ENCODE data around the gene IL1R2. TPM values are rescaled to one million over a fixed set of nuclear protein-coding genes. Genes with fewer than 3 reads are reported as not detected.
"Not testable (repeated sequence)": the region's sequence is repeated elsewhere in the genome, so short reads cannot be mapped to it uniquely, and the experiment has no call there.

IL1R2 gene
- polyA plus RNA-seq, 4 donors: 0.15 to 0.89 (median 0.35) TPM

DNA sequence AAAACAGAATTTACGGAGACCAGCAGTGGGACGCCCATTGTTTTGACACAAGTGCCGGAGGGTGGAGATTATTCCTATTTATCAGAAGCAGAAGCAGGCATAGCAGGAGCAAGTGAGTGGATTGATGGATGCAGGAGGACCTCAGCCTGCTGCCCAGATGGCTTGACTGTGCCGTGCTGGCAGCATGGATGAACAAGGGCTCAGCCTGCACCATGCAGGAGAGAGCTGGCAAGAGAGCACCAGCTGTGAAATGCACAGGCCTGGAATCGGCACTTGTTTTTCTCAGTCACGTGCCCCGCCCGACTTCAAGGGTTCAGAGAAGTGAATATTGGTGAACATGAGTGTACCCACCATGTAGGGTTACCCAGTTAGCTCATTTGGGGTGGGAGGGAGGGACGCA lies 4.0 kb downstream of the IL1R2 start:
- no peak for DNase-seq (ENCODE audit: low read depth in 4 of 4, low spot score in 3 of 4)

DNA sequence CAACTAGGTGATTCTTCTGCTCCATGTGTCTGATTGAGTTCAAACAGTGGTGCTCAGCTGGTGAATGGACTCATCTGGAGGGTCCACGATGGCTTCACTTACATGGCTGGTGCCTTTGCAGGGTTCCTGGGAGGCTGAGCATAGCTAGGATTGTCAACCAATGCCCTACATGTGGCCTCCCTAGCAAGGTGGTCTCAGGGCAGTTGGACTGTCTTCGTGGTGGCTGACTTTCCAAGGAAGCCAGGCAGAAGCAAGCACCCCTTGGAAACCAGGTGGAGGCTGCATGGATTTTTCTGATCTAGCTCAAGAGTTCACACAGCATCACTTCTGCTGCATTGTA lies 6.8 kb downstream of the IL1R2 start:
- no peak for DNase-seq (ENCODE audit: low read depth in 4 of 4, low spot score in 3 of 4)

DNA sequence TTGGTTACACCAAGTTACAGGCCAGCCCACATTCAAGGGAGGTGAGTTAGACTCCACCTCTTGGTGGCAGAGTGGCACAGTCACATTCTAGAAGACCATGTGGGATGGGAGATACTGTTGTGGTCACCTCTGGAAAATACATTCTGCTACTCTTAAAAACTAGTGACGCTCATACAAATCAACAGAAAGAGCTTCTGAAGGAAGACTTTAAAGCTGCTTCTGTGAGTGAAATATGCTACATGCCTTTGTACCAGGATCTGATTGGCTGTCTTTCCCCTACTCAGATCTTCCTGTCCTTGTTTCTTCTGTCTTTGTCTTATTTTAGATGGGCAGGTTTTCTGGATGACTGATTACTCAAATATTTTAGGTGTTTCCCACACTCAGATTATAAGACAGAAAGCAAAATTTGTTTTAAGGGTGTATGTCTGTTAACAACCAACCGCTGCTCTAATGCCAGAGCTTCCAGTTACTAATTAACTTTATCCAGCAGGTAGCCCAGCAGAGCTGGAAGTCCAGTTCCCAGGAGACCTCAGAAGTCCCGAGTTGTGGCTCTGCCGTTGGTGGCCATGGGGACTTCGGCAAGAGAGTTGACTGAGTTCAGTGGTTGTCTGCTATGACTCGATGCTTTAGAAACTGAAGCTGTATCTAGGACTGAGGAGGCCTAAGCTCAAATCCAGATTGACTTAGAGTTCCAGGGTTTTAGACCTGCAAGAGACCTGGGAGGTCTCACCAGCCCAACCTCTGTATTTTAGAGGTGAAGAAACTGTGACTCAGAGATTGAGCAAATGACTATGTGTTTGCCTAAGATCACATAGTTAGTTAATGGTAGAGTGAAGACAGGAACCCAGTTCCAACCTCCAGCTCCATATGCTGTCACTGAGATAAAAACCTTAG lies 7.4 kb downstream of the IL1R2 start:
- no peak for DNase-seq (ENCODE audit: low read depth in 4 of 4, low spot score in 3 of 4)

DNA sequence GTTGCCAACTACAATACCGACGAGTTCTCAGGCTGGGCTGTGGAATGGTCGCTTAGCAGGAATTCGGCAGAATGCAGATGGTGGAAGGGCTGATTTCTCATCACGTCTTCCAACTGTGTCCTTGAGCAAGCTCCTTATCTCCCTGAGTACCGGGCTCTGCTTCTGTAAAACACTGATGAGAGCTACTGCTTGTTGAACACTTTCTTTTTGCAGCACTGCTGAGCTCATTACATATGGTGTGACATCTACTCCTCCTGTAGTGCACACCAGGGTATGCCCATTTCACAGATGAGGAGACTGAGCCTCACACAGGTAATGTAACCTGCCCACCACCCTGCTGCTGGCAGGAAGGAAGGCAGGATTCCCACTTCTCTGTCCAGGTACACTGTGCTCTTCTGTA lies 8.3 kb downstream of the IL1R2 start:
- DNase-seq (ENCODE audit: low read depth in 4 of 4, low spot score in 3 of 4): no peak

DNA sequence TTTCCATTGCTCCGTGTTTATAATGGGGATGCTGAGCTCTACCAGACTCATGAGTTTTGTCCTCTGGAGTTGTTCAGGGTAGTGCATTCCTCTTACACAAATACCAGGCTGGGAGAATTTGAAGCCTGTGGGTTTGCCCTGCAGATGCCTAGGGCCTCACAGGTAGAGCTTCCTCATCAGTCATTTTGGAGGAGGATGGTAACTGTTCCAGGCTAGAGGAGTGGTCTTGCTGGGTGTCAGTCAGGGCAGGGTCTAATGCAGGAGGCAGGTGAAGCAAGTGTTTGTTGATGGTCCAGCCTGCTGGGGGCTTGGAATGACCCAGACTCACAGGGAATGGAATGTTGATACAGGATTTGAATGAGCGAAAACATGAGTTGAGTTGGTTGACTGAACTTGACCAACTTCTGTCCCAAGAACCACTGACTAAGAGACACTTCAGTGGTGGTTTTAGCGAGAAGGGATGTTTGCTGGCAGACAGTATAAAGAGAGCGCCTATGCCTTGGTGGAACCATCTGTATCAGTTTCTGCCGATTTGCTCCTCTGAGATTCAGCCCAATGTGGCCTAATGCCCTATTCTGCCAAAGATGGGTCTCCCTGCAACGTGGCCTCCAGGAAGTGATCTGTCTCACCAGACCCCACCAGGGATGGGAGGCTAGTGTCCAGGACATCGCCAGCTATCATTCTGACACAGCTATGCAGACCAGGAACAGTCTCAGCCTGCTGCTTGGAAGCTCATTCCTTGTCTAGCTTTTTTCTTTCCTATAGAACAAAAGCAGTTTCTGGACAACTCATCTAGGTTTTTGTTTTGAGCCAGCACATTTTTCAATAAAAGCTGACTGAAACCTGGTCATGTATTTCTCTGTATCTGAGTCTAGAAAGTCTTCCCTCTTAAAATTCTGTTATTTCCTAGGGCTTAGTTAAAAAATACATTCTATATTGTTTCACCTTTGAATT lies 9.3 kb downstream of the IL1R2 start:
- no peak for DNase-seq (ENCODE audit: low read depth in 4 of 4, low spot score in 3 of 4)

DNA sequence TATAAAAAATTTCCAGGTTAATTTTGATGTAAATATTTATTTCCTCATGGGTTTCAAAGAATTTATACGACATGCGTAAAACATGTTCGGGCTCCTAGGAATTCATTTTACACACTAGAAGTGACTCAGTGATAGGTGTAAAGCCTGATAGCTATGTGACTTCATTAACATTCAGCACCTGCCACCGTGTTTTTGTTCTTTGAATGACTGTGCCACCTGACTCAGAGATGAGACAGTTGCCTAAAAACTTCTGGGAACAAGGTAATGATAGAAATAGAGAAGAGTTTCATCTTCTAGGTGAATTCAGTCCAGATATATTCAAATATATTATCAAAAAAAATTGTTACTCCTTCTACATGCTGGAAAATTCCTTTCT lies 10.0 kb downstream of the IL1R2 start:
- no peak for DNase-seq (ENCODE audit: low read depth in 4 of 4, low spot score in 3 of 4)

DNA sequence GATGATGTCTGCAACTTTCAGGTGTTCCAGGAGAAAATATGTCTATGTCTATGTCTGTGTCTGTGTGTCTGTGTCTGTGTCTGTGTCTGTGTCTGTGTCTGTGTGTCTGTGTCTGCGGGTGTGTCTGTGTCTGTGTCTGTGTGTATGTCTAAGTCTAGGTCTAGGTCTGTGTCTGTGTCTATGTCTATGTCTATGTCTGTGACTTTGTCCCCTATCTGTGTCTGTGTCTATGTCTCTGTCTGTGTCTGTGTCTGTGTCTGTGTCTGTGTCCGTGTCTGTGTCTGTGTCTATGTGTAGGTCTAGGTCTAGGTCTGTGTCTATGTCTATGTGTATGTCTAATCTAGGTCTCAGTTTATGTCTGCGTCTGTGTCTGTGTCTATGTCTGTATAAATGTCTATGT lies 10.5 kb downstream of the IL1R2 start:
- DNase-seq (ENCODE audit: low read depth in 4 of 4, low spot score in 3 of 4): no peak

DNA sequence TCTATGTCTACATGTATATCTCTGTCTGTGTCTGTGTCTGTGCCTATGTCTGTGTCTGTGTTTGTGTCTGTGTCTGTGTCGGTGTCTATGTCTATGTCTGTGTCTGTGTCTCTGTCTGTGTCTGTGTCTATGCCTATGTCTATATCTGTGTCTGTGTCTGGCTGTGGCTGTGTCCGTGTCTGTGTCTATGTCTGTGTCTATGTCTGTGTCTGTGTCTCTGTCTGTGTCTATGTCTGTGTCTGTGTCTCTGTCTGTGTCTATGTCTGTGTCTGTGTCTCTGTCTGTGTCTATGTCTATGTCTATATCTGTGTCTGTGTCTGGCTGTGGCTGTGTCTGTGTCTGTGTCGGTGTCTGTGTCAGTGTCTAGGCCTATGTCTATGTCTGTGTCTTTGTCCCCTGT lies 11.1 kb downstream of the IL1R2 start:
- not testable (repeated sequence) for DNase-seq (ENCODE audit: low read depth in 4 of 4, low spot score in 3 of 4)

DNA sequence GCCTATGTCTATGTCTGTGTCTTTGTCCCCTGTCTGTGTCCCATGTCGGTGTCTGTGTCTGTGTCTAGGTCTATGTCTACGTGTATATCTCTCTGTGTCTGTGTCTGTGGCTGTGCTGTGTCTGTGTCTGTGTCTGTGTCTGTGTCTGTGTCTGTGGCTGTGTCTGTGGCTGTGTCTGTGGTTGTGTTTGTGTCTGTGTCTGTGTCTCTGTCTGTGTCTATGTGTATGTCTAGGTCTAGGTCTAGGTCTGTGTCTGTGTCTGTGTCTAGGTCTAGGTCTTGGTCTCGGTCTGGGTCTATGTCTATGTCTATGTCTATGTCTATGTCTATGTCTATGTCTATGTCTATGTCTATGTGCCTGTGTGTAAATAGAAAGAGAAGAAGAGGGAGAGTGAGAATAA lies 11.9 kb downstream of the IL1R2 start:
- DNase-seq (ENCODE audit: low read depth in 4 of 4, low spot score in 3 of 4): no peak

DNA sequence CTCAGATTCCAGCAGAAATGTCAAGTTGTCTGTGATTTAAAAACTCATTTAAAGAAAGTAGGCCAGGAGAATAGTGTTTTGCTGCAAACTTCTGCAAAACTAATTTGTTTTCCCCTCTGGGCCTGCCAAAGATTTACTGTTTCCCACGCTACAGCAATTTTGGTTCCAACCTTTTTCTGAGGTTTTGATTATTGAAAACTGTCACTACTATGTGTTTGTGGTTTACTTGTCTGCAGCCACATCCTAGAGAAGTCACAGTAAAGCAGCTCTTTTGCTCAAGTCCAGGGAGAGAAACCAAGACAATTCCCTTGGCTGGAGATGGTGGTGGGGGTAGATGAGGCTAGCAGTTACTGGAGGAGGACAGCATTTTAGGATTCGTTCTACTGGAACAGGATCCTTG lies 12.8 kb downstream of the IL1R2 start:
- no peak for DNase-seq (ENCODE audit: low read depth in 4 of 4, low spot score in 3 of 4)

DNA sequence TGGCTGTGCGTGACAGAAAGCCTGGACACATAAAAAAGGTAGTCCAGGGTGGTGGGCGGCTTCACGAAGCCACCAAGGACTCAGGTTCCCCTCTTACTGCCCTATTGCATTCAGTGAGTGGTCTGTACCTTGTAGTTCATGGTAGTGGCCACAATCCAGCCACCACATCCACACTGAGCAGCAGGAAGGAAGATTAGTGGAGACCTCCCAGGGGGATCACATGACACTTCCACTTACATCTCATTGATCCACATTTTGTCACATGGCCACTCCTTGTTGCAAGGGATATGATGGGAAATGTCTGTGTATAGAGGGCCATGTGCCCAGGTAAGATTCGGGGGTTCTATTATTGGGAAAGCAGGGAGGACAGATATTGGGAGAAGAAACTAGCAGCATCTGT lies 13.7 kb downstream of the IL1R2 start:
- DNase-seq (ENCODE audit: low read depth in 4 of 4, low spot score in 3 of 4): no peak

DNA sequence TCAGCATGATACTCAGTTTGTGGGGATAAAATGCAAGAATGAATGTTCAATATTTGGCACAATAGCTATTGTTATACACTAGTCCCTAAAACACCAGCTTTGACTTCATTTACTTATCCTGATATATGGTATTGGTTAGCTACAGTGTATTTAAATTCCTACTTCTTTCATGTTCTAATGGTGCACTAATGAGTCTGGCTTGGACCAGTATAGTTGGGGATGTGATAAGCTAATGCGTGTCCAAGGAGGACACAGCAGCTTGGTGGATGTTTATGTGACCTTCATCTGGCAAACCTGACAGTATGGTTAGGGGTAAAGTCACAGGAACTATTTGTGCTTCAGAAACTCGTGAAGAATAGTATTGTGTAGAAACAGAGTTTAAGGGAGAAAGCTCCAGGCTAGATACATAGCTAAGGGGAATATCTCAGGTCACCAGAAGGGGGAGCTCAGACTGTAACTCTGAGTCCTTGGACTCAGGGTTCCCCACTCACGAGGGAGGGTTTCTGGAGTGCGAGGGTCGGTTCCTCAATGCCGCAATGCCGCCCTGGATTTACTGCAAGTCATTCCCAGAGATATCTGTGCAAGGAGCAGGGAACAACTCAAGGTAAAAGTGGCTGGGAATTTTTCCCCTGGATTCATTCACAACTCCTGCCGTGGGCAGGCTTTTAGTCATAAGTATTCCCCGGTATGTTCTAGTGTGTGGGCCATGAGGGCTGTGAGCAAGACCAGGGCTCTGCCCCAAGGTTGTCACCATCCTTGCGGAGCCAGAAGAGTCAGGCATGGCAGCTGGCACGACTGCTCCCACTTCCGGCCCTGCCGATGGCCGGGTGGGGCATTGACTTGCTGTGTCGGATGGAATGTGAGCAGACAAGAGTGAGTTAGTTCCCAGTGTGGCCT lies 14.5 kb downstream of the IL1R2 start:
- DNase-seq (ENCODE audit: low read depth in 4 of 4, low spot score in 3 of 4): no peak

DNA sequence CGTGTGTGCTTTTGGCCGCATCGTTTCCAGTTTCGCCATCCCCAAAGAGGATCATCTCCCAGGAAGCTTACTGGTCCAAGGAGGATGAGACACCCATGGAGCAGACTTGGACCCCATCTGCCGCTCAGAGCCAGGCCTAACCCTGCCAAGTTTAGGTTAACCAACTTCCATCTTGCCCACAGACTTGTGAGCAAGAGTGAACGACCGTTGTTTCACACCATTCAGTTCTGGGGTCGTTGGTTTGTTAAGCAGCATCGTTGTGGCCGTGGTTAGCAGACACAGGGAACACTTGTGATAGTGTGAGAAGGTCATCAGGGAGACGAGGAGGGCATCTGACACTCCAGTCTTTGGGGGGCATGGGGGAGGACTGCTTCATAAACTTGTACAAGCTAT lies 15.1 kb downstream of the IL1R2 start:
- no peak for DNase-seq (ENCODE audit: low read depth in 4 of 4, low spot score in 3 of 4)

DNA sequence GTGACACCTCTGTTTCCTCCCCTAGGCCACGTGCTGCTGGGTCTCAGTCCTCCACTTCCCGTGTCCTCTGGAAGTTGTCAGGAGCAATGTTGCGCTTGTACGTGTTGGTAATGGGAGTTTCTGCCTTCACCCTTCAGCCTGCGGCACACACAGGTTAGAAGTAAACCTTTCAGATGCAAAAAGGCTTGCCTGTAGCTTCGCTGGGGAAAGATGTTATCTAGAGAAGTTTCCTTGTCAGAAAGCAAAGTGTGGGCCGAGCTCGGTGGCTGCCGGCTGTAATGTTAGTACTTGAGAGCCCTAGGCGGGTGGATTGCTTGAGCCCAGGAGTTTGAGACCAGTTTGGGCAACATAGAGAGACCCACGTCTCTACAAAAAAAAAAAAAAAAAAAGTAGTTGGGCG lies 16.7 kb downstream of the IL1R2 start:
- DNase-seq (ENCODE audit: low read depth in 4 of 4, low spot score in 3 of 4): no peak

DNA sequence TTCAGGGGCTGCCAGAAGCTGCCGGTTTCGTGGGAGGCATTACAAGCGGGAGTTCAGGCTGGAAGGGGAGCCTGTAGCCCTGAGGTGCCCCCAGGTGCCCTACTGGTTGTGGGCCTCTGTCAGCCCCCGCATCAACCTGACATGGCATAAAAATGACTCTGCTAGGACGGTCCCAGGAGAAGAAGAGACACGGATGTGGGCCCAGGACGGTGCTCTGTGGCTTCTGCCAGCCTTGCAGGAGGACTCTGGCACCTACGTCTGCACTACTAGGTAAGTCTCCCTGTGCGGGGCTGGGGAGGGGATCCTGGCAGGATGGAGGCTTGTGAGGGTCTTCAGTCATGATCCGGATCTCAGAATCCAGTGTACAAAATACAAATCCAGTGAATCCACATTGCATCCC lies 17.8 kb downstream of the IL1R2 start:
- DNase-seq (ENCODE audit: low read depth in 4 of 4, low spot score in 3 of 4): no peak

DNA sequence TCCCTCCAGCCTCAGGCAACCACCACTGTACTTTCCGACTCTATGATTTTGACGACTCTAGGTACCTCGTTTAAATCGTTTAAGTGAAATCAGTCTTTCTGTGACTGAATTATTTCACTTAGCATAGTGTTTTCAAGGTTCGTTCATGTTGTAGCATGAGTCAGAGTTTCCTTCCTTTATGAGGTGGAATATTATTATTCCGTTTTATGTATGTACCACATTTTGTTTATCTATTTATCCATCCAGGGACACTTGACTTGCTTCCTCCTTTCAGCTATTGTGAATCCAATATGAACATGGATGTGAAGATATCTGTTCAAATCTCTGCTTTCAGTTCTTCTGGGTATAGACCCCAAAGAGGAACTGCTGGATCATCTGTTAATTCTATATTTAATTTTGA lies 19.1 kb downstream of the IL1R2 start:
- DNase-seq (ENCODE audit: low read depth in 4 of 4, low spot score in 3 of 4): no peak

DNA sequence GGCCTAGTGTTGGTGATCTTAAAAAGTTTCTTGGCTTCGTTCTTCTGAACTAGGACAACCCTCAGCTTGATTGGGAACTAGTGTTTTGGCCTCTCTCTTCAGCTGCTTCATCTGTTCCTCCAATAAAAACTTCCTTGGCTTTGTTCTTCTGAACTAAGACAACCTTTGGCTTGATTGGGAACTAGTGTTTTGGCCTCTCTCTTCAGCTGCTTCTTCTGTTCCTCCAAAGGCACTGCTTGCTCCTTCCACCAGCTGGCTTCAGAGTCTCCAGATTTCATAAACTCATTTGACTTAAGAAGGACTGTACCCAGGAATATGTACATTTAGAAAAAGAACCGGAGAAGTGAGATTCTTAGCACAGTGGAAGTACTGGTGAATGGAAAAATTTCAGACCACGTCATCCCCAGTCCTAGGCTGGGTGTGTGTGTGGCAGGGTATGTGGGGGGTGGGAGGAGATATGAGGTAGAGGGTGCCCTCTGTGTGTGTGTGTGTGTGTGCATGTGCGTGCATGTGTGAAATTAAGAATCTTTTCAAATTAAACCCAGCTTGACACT lies 20.4 kb downstream of the IL1R2 start:
- no peak for DNase-seq (ENCODE audit: low read depth in 4 of 4, low spot score in 3 of 4)

DNA sequence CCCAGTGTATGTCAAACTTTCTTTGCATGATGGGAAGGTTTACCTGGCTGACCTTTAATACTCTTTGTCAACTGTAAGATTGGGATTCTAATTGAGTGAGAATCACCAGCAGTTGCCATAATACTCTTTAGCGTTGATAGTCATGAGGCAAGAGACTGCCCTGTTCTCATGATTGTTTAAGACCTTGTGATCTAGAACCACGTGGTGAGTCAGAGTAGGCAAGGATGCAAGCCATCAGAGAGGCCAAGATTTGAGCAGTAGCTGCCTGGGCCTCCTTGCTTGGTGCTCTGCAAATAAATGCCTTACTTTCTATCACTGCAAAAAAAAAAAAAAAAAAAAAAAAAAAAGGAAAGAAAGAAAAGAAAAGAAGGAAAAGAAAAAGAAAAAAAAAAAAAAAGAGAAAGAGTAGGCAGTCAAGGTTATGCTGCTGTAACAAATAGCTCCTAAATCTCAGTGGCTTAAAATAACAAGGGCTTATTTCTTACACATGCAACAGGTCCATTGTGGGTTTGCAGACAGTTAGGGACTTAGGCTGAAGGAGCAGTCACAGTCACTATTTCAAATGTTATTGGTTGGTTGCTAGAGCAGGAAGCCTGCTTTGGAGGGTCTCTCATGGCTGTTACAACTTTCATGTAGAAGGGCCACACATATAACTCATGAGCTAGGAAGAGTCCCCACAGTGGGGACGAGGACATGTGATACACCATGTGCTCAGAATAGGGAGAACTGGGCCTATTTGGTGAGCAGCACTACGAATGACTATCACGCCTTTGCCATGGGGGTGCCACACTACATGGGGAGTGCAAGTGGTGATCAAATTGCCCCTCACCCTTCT lies 21.7 kb downstream of the IL1R2 start:
- DNase-seq (ENCODE audit: low read depth in 4 of 4, low spot score in 3 of 4): no peak

DNA sequence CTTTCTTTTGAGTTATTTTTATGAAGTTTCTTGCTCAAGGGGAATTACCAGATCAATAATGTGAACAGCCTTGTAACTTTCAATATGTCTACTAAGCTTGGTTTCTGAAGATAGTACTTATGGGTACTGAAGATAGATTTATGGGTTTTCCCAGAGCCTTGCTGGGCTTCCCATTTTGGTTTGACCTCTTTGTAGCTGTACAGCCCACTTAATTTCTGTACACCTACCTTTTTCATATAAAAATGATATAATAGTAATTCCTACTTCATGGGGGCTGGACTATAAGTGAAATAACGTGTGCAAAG lies 22.2 kb downstream of the IL1R2 start:
- no peak for DNase-seq (ENCODE audit: low read depth in 4 of 4, low spot score in 3 of 4)

DNA sequence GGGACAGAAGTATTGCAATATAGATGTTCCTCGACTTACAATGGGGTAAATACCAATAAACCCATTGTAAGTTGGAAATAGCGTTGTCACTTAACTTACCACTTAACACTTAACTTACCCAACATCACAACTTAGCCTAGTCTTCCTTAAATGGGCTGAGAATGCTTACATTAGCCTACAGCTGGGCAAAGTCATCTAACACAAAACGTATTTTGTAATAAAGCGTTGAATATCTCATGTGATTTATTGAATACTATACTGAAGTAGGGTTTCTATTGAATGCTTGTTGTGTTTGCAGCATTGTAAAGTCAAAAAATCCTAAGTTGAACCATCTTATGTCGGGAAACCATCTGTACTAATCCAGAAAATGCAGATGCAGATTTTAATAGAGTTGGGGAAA lies 23.6 kb downstream of the IL1R2 start:
- no peak for DNase-seq (ENCODE audit: low read depth in 4 of 4, low spot score in 3 of 4)

Data from left renal pelvis (tissue), 4 donors.